GM18508 (cell line): ENCODE measurements around the gene KSR1.

Experiments used
- ATAC-seq: cut with Tn5 transposase; IDR thresholded peaks from one replicate; pipeline ENCODE4 v1.9.1; 2021; ENCODE audit warnings: moderate number of reproducible peaks; ENCODE audit not compliant: insufficient read depth, unreplicated experiment

The KSR1 gene

GRCh38 chr17:27526604-27527002 lies 70.4 kb downstream of the KSR1 start:
- no peak for ATAC-seq

DNA sequence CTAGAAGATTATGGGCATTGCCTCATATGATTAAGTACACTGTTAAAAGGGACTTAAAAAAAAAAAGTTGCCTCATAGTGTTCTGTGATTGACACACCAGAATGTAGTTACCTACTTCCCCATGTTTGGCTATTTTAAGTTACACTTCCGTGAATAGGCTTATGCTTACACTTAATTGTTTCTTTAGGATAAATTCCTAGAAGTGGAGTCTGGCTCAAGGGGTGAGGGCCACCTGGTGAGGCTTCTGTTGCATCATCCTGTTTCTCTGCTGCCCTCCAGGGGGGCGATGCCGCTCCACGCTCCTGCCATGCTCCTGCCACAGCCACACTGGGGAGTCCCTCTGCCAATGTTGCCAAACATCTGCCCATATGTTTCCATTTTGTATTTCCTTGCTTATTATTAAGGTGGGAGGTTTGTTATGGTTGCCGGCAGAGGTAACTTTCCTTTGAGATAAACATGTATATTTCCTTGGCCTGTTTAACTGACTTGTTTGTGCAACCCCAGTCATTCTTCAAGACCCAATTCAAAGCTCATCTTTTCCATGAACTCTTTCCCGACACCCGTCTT lies 73.1 kb downstream of the KSR1 start:
- ATAC-seq: no peak

GRCh38 chr17:27530764-27531391 lies 74.6 kb downstream of the KSR1 start:
- no peak for ATAC-seq

DNA sequence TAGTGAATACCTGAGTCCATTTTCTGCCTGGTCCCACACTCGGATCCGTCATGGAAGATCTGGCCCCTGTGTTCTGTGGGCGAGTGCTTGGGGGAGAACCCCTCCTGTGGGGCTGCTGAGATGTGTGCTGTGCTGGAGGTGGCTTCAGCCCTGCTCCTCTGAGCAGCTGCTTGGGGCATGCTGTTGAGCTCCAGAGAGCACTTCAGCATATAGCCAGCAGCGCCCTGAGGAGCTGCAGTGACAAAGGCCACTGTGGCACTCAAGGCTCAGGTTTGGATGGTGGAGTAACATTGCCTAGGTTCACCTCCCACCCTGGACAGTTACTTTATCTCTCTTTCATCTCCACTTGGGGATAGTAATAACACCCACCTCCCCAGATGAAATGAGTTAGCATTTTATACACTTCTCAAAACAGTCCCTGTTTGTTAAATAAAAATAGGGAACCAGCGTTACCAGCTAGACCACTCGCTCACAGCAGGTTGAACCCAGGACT lies 75.3 kb downstream of the KSR1 start:
- no peak for ATAC-seq

GRCh38 chr17:27532269-27533263 lies 76.3 kb downstream of the KSR1 start:
- no peak for ATAC-seq

- ATAC-seq: no peak
Measured at GRCh38 chr17:27533874-27534815, 77.9 kb downstream of the KSR1 start.

- no peak for ATAC-seq
Measured at GRCh38 chr17:27535178-27535928, 79.1 kb downstream of the KSR1 start.

GRCh38 chr17:27535975-27536374 lies 79.7 kb downstream of the KSR1 start:
- no peak for ATAC-seq

DNA sequence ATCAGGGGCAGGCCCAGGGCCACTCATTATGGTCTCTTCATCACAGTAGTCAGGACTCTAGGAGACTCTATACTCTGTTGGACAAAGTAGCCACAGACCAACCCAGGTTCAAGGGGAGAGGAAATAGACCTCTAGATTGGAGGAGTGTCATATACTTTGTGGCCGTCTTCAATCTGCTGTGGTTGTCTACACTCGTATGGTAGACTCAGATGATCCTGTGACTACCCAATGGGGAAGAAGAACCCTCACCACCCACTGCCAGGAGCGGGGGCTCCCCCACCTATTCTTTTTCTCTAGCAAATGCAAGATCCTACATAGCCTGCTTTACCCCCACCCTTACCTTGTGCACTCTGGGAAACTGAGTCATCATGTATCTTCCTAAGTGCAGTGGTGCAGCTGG lies 80.5 kb downstream of the KSR1 start:
- ATAC-seq: no peak

DNA sequence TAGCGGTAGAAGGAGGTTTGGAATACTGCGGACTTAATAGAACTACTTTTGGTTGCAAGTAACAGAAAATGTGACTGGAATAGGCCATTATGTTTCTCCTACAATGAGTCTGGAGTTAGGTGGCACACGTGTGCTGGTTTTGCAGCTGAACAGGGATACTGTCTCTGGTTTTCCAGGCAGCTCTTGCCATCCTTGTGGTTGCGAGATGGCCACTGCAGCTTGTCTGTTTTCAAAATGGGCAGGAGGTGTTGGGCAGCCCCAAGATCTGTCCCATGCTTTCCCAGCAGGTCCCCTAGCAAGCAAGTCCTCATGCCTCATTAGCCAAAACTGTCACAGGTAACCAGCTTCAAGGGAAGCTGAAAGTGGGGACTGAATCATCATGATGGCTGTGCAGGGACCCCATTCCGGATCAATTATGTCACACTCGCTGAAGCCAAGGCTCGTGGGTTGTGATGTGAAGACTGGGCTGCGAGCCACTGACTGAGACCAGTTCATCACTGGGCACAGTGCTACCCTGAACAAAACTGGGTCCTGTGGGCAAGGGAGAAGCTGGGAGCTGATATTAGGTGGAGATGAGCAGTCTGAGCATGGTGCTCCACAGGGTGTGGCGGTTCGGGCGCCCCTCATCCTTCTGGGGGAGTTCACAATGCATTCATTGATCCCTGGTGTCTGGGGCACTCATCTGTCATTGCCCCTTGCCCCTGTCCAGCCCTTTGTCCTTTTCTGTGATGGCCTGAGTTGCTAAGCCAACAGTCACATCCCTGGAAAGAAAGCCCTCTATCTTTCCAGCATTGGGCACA lies 82.1 kb downstream of the KSR1 start:
- no peak for ATAC-seq

- no peak for ATAC-seq
Measured at GRCh38 chr17:27539152-27539551, 82.9 kb downstream of the KSR1 start.

GRCh38 chr17:27539794-27540317 lies 83.6 kb downstream of the KSR1 start:
- ATAC-seq: no peak

DNA sequence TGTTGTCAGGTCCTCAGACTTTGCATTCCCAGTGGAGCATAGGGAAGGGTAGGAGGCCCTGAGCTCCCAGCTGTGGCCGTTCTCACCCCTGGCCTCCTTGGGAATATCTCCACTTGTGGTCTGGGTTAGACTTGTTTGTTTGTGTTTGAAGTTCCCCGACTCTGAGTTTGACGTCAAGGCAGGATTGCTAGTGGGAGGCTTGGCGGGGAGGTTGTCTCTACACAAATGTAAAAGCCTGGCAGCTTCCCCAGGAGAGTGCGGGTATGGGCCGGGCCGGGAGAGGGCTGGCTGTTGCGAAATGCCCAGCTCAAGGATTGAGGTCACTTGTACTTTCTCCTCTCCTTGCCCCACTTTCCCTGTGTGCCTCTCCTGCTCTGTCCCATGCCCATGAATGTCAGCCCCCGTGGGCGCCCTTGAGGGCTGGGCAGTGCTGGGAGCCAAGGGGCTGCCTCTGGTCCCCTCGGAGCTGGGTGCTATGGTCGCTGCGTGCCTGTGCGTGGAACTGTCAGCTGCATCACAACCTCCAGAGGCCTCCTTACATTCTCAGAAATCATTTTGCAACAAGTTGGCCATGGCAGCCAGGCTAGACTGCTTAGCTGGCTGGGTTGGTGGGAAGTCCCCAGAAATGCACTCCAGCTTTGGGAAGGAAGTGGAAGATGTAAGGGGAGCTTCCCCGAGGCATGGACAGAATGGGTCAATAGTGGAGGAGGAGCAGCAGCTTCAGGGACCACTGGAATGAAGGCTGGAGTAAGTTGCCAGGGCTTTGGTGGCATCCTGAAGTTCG lies 84.3 kb downstream of the KSR1 start:
- no peak for ATAC-seq

- ATAC-seq: no peak
Measured at GRCh38 chr17:27541301-27542023, 85.2 kb downstream of the KSR1 start.

DNA sequence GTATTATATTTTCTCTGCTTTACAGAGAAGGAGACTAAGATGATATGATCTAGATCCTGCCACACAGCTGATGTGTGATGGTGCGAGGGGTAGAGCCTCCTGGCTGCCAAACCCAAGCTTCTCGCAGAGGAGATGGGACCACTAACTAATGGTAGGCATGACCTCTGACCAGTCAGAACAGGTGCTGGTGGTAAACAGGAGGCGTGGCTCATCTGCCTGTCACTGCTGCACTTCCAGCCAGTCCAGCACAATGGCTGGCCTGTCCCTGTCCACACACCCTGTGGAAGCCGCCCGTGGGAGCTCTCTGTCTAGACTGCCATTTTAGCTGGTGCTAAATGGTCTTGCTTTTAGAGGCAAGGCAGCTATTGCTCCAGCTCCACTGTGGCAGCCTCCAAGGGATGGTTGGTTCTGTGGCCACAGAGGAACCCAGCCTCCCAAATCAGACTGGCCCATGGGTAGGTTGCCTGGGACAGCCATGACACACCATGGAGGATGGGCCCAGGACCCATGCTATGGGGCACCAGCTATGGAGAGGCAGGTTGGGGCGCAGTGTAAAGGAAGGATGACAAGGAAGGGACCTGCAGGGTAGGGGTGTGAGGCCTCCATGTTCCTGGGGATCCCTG lies 86.7 kb downstream of the KSR1 start:
- ATAC-seq: no peak

- no peak for ATAC-seq
Measured at GRCh38 chr17:27543464-27543856, 87.2 kb downstream of the KSR1 start.
